ENCODE data around the gene DCTN3.

- TF ChIP-seq EZH2phosphoT487 (IDR thresholded peaks at IDR 0.05; ENCODE audit: insufficient read depth, low read depth) = no peak
- no peak for TF ChIP-seq EZH2 (IDR thresholded peaks at IDR 0.05; ENCODE audit: insufficient read depth, poor library complexity, severe bottlenecking)
These were observed 43.0 kb upstream of the DCTN3 start for GRCh38 chr9:34663303-34663605.

Measured in GM23248 (cell line).